ENCODE data around the gene METTL8. TPM values are rescaled to one million over a fixed set of nuclear protein-coding genes. Genes with fewer than 3 reads are reported as not detected.
"Not testable (repeated sequence)": the region's sequence is repeated elsewhere in the genome, so short reads cannot be mapped to it uniquely, and the experiment has no call there.

The METTL8 gene
- total RNA-seq, 4 donors from 2014 or later = 10.6 to 13.7 (median 13.2) TPM

DNA sequence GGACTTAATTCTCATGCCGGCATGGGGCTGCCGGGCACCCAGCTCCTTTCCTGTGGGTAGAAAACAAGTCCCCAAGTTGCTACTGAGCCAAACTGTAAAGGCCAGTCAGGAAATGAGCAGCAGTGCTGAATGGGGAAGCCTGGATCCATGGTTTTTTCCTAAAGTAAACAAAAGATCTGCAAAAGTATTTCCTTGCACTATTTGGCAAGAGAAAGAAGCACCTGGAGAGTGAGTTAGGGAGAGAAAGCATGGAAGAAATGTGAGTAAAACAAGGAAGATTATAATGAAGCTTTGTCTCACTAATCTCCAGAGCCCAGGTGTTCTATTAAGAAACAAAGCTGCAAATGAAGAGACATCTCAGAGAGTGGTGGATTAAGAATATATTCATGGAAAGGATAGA is 117.6 kb downstream of the METTL8 start:
- H3K36me3 ChIP-seq = no peaks in the 10 kb centered on the region
- WGBS, 2 donors = 14 to 22% methylated on average over 2 of the region's 2 CpGs
- TF ChIP-seq, protein P1, sequence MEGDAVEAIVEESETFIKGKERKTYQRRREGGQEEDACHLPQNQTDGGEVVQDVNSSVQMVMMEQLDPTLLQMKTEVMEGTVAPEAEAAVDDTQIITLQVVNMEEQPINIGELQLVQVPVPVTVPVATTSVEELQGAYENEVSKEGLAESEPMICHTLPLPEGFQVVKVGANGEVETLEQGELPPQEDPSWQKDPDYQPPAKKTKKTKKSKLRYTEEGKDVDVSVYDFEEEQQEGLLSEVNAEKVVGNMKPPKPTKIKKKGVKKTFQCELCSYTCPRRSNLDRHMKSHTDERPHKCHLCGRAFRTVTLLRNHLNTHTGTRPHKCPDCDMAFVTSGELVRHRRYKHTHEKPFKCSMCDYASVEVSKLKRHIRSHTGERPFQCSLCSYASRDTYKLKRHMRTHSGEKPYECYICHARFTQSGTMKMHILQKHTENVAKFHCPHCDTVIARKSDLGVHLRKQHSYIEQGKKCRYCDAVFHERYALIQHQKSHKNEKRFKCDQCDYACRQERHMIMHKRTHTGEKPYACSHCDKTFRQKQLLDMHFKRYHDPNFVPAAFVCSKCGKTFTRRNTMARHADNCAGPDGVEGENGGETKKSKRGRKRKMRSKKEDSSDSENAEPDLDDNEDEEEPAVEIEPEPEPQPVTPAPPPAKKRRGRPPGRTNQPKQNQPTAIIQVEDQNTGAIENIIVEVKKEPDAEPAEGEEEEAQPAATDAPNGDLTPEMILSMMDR (IDR thresholded peaks at IDR 0.05) = no peak
- TF ChIP-seq POLR2A (IDR thresholded peaks at IDR 0.05) = no peak

DNA sequence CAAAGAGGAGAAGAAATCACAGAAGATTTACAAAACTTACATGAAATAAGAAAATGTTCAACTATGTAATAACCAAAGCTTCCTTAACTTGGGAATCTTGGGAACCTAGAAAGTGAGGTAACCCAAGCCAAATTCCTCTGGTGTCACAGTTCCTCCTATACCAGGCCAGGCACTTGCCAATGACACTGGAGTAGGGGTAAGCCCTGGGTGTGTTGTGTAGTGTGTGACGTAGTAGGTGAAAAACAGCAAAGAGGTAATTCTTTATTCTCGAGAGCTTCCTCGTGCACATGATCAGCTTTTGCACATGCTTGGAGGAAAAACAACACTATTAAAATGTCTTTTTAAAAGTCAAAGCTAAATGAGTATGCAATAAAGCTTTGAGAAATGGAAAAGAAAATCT is 118.0 kb downstream of the METTL8 start:
- Histone ChIP-seq H3K36me3 (no peaks in the 10 kb centered on the region), H3K9me3 (no peaks in the 10 kb centered on the region), H3K27ac (no peak overlapping the region), H3K4me1 (peaks cover 18 to 31% of the 10 kb centered on the region in 2 donors), H3K4me3 (replicated peaks in 1 of 3) (no peak overlapping the region), H3K27me3 (no peaks in the 10 kb centered on the region)
- intact Hi-C loops (cut with DNase I) = no loop called here
- no peak for DNase-seq
- TF ChIP-seq, protein P1 (IDR thresholded peaks at IDR 0.05) = no peak
- no peak for TF ChIP-seq POLR2A (IDR thresholded peaks at IDR 0.05)
- WGBS, 2 donors = 44 to 51% methylated on average over 3 of the region's 3 CpGs

More for the DNA sequence above, 117.6 kb downstream of the METTL8 start:
- intact Hi-C loops (cut with DNase I) = no loop called here
- Histone ChIP-seq H3K9me3 (no peaks in the 10 kb centered on the region), H3K27ac (no peak overlapping the region), H3K27me3 (no peaks in the 10 kb centered on the region), H3K4me1 (peaks cover 18 to 31% of the 10 kb centered on the region in 2 donors), H3K4me3 (replicated peaks in 1 of 3) (no peak overlapping the region)
- no peak for DNase-seq

DNA sequence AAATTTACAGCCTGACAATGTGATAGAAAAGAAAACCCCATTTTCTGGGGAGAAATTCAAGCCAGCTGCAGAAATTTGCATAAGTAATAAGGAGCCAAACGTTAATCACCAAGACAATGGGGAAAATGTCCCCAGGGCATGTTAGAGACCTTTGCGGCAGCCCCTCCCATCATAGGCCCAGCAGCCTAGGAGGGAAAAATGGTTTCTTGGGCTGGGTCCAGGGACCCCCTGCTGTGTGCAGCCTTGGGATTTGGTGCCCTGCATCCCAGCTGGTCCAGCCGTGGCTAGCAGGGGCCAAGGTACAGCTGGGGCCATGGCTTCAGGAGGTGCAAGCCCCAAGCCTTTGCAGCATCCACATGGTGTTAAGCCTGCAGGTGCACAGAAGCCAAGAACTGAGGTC is 121.6 kb downstream of the METTL8 start:
- H3K27me3 ChIP-seq; H3K27ac ChIP-seq; H3K4me3 ChIP-seq (replicated peaks in 1 of 3); H3K36me3 ChIP-seq; DNase-seq; H3K9me3 ChIP-seq; intact Hi-C loops (cut with DNase I): not testable (repeated sequence)
- 88 to 96% methylated on average over 3 of the region's 3 CpGs for WGBS, 2 donors
- peaks cover 1 to 15% of the 10 kb centered on the region in 2 donors for H3K4me1 ChIP-seq

DNA sequence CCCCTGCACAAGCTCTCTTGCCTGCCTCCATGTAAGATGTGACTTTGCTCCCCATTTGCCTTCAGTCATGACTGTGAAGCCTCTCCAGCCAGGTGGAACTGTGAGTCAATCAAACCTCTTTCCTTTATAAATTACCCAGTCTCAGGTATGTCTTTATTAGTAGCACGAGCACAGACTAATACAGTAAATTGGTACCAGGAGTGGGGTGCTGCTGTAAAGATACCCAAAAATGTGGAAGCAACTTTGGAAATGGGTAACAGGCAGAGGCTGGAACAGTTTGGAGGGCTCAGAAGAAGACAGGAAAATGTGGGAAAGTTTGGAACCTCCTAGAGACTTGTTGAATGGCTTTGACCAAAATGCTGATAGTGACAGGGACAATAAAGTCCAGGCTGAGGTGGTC is 122.2 kb downstream of the METTL8 start:
- DNase-seq; intact Hi-C loops (cut with DNase I); H3K27ac ChIP-seq; H3K27me3 ChIP-seq; H3K9me3 ChIP-seq; H3K36me3 ChIP-seq; H3K4me1 ChIP-seq; H3K4me3 ChIP-seq (replicated peaks in 1 of 3): not testable (repeated sequence)
- 86 to 100% methylated on average over 1 of the region's 1 CpG for WGBS, 2 donors

DNA sequence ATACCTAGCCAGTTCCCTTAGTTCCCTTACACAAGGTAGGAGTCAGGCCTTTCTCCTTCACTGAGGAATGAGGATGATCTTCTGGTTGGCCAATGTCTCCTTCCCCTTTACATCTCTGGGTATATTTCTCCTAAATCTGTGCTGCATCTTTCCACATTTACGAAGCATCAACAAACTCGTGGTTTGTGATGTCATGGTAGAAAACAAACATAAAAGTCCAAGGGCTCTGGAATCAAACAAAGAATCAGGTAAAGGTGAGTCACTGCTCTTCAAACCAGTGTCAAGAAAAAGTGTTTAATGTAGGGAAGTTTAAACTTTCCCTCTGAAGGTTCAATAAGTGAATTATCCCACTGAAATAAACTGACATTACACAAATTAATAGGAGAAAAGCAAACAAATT is 122.9 kb downstream of the METTL8 start:
- no peak overlapping the region for H3K4me3 ChIP-seq (replicated peaks in 1 of 3)
- no peak overlapping the region for H3K27ac ChIP-seq
- no peaks in the 10 kb centered on the region for H3K9me3 ChIP-seq
- H3K36me3 ChIP-seq = no peaks in the 10 kb centered on the region
- TF ChIP-seq, protein P1 (IDR thresholded peaks at IDR 0.05) = no peak
- TF ChIP-seq POLR2A (IDR thresholded peaks at IDR 0.05) = no peak
- no peaks in the 10 kb centered on the region for H3K27me3 ChIP-seq
- peaks cover 0 to 4% of the 10 kb centered on the region in 2 donors for H3K4me1 ChIP-seq
- no peak for DNase-seq
- intact Hi-C loops (cut with DNase I) = no loop called here
- 96 to 97% methylated on average over 2 of the region's 2 CpGs for WGBS, 2 donors

DNA sequence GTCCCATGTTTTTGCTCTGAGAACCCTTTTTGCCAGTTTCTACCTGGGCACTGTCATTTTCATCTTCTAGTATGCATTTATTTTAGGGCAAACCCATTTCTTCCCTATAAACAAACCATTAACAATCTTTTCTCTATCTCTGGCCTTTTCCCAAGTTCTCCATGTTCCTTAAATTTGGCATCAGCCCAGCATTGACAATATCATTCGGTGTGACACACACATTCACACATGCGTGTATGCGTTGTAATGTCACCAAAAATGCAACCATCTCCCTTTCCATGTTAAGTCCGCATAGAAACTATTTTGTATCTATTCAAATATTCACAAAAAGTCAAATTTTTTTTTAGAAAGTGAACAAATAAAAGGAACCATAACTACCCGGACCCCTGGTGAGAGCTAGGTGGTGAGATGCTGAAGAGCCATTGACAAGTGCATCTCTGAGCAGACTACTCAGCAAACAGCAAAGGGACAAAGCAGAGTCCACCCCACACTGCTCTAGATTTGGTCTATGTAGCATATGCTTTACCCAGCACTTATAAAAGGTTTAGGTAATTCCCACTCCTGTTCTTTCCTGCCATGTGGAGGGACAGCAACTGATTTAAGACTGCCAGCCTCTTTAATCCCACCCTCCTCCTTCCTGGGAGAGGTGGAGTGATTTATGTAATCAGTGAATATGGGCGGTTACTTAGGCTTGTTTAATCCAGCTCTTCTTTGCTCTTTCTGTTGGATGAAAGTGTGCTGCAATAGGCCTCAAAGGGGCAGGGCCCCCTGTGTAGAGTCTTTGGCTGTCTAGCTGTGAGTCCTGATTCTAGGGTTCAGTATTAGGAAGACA is 124.1 kb downstream of the METTL8 start:
- no peak for DNase-seq
- Histone ChIP-seq H3K4me1 (no peaks in the 10 kb centered on the region), H3K27me3 (no peaks in the 10 kb centered on the region), H3K4me3 (replicated peaks in 1 of 3) (no peak overlapping the region), H3K9me3 (no peaks in the 10 kb centered on the region), H3K27ac (no peak overlapping the region), H3K36me3 (no peaks in the 10 kb centered on the region)
- intact Hi-C loops (cut with DNase I) = no loop called here
- TF ChIP-seq, protein P1 (IDR thresholded peaks at IDR 0.05) = no peak
- TF ChIP-seq POLR2A (IDR thresholded peaks at IDR 0.05) = no peak
- WGBS, 2 donors = 83 to 92% methylated on average over 6 of the region's 6 CpGs

All from thyroid gland (tissue), 4 donors.